Measurements from ENCODE around the gene GRIN3B. TPM values are rescaled to one million over a fixed set of nuclear protein-coding genes. Genes with fewer than 3 reads are reported as not detected.

GRIN3B gene
- total and polyA plus RNA-seq, 2 experiments from 2014 or later = 3.0 to 8.5 TPM

DNA sequence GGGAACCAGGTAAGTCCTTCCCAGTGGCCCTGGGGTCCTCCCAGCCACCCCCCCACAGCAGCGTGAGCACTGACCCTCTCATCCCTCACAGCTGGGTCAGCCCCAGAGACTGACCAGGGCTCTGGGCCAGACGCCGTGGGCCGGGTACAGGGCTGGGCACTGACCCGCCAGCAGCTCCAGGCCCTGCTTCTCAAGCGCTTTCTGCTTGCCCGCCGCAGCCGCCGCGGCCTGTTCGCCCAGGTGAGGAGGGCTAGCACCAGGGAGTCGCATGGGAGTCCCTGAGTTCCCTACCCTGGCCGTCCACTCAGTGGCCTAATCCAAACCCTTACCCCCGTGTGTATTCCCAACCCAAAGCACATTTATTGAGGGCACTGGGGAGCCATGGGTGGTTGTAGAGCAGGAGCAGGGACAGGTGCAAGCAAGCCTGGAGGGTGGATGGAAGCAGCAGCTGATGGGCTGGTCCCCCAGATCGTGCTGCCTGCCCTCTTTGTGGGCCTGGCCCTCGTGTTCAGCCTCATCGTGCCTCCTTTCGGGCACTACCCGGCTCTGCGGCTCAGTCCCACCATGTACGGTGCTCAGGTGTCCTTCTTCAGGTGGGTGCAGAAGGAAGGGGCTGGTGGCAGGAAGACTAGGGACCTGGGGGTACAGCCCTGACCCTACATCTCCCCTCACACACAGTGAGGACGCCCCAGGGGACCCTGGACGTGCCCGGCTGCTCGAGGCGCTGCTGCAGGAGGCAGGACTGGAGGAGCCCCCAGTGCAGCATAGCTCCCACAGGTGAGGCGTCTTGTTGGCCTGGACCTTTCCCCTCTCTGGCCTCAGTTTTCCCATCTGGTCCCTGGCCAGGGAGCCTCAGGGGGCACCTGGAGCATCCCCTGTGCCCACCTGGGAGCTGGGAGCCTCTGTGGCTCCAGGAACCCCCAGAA, 54.1 kb downstream of the GRIN3B start:
- Histone ChIP-seq H3K4me3 (no peak overlapping the region), H3K36me3 (peaks cover 3% of the 10 kb centered on the region), H3K4me1 (ENCODE audit: low read depth) (no peaks in the 10 kb centered on the region), H3K9me3 (ENCODE audit: low read depth) (peaks cover 3% of the 10 kb centered on the region), H3K27me3 (no peaks in the 10 kb centered on the region), H3K27ac (no peak overlapping the region)
- no peak for DNase-seq (ENCODE audit: low read depth in 1 of 2, low spot score in 1 of 2)
- no peak for TF ChIP-seq CTCF (IDR thresholded peaks at IDR 0.05; ENCODE audit: low read depth, low read length)

- TF ChIP-seq CTCF (IDR thresholded peaks at IDR 0.05; ENCODE audit: low read depth, low read length) = no peak
Observed at GRCh38 chr19:1055028-1055425, 54.8 kb downstream of the GRIN3B start.

DNA sequence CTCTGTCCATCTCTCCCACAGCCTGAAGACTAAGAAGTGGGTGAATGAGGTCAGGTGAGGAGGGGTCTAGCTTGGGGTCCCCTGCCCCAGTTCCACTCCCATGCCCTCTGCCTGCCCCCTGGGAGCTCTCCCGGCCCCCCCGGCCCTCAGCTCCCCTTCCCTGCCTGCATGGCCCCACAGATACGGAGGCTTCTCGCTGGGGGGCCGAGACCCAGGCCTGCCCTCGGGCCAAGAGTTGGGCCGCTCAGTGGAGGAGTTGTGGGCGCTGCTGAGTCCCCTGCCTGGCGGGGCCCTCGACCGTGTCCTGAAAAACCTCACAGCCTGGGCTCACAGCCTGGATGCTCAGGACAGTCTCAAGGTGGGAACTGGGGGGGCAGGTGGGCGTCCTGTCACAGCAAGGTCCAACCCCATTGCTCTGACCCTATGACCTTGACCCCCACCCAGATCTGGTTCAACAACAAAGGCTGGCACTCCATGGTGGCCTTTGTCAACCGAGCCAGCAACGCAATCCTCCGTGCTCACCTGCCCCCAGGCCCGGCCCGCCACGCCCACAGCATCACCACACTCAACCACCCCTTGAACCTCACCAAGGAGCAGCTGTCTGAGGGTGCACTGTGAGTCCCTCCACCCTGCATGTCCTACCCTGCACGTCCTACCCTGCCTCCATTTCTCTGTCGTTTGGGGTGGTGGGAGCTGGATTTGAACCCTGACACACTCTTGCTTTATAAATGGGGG, 55.8 kb downstream of the GRIN3B start:
- H3K4me3 ChIP-seq = no peak overlapping the region
- no peaks in the 10 kb centered on the region for H3K4me1 ChIP-seq (ENCODE audit: low read depth)
- DNase-seq (ENCODE audit: low read depth in 1 of 2, low spot score in 1 of 2) = no peak
- no peak overlapping the region for H3K27ac ChIP-seq
- no peaks in the 10 kb centered on the region for H3K27me3 ChIP-seq
- no peak for TF ChIP-seq CTCF (IDR thresholded peaks at IDR 0.05; ENCODE audit: low read depth, low read length)
- H3K36me3 ChIP-seq = peaks cover 3% of the 10 kb centered on the region
- H3K9me3 ChIP-seq (ENCODE audit: low read depth) = peaks cover 3% of the 10 kb centered on the region

More at GRCh38 chr19:1055028-1055425, 54.8 kb downstream of the GRIN3B start:
- H3K27ac ChIP-seq = no peak overlapping the region
- H3K36me3 ChIP-seq = peaks cover 3% of the 10 kb centered on the region
- no peaks in the 10 kb centered on the region for H3K27me3 ChIP-seq
- H3K4me1 ChIP-seq (ENCODE audit: low read depth) = no peaks in the 10 kb centered on the region
- H3K9me3 ChIP-seq (ENCODE audit: low read depth) = peaks cover 3% of the 10 kb centered on the region
- DNase-seq (ENCODE audit: low read depth in 1 of 2, low spot score in 1 of 2) = no peak
- H3K4me3 ChIP-seq = no peak overlapping the region

DNA sequence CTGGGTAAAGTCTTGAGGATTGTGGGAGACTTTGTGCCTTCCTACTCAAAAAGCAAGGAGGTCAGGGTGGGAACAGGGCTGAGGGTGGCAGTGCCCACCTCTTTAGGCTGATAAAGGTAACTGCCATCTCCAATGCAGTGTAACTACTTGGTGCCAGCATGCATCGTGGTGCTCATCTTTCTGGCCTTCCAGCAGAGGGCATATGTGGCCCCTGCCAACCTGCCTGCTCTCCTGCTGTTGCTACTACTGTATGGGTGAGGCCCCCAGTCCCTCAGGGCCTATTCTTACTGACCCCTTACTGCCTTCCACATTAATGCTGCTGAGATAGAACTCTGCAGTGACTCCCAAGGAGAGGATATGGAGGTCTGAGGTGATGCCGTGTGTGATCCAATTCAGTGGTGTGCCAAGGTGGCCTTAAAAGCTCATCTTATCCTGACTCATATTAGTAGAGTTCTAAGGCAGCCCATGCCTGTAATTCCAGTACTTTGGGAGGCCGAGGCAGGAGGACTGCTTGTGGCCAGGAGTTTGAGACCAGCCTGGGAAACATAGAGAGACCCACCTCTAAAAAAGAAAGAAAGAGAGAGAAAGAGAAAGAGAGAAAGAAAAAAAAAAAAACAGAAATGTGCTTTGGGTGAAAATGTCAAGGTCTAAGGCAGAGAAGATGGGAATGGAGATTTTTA, 57.1 kb downstream of the GRIN3B start:
- Histone ChIP-seq H3K9me3 (ENCODE audit: low read depth) (peaks cover 3% of the 10 kb centered on the region), H3K4me3 (no peak overlapping the region), H3K27ac (no peak overlapping the region), H3K4me1 (ENCODE audit: low read depth) (no peaks in the 10 kb centered on the region), H3K36me3 (peaks cover 3% of the 10 kb centered on the region), H3K27me3 (no peaks in the 10 kb centered on the region)
- DNase-seq (ENCODE audit: low read depth in 1 of 2, low spot score in 1 of 2) = peak; percentile 74 to 77
- TF ChIP-seq CTCF (IDR thresholded peaks at IDR 0.05; ENCODE audit: low read depth, low read length) = no peak

DNA sequence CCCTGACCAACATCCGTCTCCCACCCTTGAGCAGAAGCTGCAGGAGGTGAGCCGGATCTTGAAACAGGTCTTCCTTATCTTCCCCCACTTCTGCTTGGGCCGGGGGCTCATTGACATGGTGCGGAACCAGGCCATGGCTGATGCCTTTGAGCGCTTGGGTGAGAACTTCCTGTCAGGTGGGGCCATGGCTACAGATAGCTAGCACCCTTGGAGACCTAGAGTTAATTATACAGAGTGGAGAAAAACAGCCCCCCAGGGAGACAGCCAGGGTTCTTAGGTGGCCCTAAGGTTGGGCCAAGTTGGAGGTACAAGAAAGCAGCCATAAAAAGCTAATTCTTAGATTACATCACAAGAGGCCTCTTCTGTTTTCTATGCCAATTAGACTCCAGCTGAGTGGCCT, 57.9 kb downstream of the GRIN3B start:
- no peaks in the 10 kb centered on the region for H3K4me1 ChIP-seq (ENCODE audit: low read depth)
- no peak overlapping the region for H3K27ac ChIP-seq
- DNase-seq (ENCODE audit: low read depth in 1 of 2, low spot score in 1 of 2) = no peak
- H3K4me3 ChIP-seq = no peak overlapping the region
- peaks cover 3% of the 10 kb centered on the region for H3K9me3 ChIP-seq (ENCODE audit: low read depth)
- peaks cover 3% of the 10 kb centered on the region for H3K36me3 ChIP-seq
- no peak for TF ChIP-seq CTCF (IDR thresholded peaks at IDR 0.05; ENCODE audit: low read depth, low read length)
- H3K27me3 ChIP-seq = no peaks in the 10 kb centered on the region
